Left kidney (tissue), 8 donors: ENCODE measurements around the gene CARD11. TPM values are rescaled to one million over a fixed set of nuclear protein-coding genes. Genes with fewer than 3 reads are reported as not detected.

Experiments
- DNase-seq: peaks from one replicate; pipeline ENCODE4 v3.0.0-alpha.2; 2013
- long read RNA-seq, 8 donors: transcript quantifications; one replicate each; lab custom pipeline, GENCODE V29; 2026
- polyA plus RNA-seq: library from polyadenylated mRNA; unstranded; fragments of 120-200 nt; gene quantifications from one replicate; pipeline ENCODE4 v1.2.1, GENCODE V29; 2013; ENCODE audit not compliant: insufficient read length

Gene CARD11
- 1.1 TPM for polyA plus RNA-seq
- long read RNA-seq, donor 1: 0 reads
- long read RNA-seq, donor 2: 0 reads
- long read RNA-seq, donor 3: 0 reads
- long read RNA-seq, donor 4: 0 reads
- long read RNA-seq, donor 5: 0 reads
- long read RNA-seq, donor 6: 0 reads
- long read RNA-seq, donor 7: 0 reads
- long read RNA-seq, donor 8: 0 reads

DNA sequence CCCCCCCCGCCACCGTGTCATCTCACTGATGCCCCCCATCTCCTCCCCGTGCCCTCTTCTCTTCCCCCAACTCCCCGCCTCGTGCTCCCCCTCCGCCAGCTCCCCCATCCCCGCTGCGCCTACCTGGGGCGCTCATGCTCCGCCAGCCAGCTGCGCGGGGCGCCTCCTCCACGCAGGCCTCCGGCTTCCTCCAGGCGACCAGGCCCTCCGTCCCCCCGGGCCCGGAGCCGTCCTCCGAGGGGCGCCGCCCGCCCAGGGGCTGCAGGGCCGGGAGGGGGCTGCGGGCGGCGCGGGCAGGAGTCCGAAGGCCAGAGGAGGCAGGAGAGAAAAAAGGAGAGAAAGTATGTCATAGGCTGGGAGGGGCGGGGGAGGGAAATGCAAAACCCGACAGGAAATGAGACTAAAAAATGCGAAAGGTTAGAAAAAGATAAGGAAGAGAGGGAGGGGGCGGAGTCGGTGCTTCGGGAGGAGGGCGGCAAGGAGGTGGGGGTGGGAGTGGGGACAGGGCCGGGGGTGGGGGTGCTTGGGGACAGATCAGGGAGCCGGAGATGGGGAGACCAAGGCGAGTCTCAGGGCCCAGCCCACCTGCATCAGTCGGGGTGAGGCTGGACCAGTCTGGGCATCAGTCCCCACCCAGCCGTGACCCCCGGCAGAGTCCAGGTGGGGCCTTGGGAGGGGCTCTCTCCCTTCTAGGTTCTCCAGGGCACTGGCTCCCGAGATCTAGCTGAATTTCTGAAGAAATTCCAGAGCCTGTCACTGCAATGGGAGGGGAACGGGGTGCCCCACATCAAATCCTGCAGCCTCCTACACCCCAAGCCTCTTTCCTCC is at the start of gene CARD11:
Gene CARD11, minus strand, starts transcription at position 324 of the 828 bp plus-strand sequence. CDS start 85,361 bp downstream, outside the sequence.
- DNase-seq: no peak

- no peak for DNase-seq
Observed at GRCh38 chr7:3092468-3092867, 48.8 kb upstream of the CARD11 start.

DNA sequence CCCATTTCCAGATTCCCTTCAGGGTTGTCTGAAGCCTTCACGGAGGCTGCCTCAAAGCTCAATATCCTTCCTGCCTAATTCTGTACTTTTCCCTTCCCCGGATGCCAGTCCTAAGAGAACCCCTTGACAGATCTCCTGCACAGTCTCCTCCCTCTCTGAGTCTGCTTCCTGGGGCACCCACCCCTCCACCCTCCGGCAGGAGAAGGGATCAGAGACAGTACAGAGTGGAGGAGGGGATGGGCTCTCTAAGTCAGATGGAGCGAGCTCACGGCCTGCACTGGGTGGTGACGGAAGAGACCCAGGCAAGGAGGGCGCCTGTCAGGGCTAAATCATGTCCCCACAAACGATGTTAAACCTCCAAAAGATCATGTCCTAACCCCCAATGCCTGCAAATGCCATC is 48.0 kb upstream of the CARD11 start:
- DNase-seq: no peak

GRCh38 chr7:3089493-3089892 is 45.8 kb upstream of the CARD11 start:
- DNase-seq: no peak

DNA sequence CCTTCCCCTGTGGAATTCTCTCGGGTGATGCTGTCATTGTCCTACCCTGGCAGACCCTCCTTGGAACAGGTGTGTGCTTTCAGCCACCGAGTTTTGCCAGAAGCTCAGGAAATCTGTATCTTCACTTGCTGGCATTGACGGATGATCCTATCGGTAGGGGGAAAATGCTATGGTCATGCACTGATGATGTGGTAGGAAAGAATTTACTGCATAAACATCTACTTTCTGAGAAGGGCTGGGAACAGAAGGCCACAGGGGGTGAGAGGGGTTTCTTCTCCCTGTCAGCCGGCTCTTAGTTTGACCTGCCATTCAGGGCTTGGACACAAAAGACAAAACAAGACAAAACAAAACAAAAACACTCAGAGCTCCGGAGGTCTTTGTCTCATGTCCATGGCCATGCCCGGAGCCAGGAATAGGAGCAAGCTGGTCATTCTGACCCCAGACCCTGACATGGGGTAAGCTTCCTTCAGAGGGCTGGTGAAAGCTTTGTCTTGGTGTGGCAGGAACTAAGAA is 43.6 kb upstream of the CARD11 start:
- DNase-seq: no peak

DNA sequence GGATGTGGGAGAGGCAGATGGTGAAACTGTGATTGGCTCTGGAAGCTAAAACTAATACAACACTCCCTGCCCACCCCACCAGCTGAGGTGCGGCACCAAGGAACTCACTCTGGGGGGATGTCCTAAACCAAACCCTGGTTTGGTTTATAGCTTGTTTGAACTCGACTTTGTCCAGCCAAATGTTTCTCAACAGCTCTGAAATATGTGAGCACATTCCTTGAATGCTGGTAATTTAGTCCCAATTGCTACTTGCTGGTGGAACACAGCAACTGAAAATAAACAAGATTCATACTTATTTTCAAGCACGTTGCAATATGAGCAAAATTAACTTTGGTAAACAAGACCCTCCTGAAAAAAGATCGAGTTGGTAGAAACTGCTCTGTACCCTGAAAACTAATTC is 39.7 kb upstream of the CARD11 start:
- no peak for DNase-seq

DNA sequence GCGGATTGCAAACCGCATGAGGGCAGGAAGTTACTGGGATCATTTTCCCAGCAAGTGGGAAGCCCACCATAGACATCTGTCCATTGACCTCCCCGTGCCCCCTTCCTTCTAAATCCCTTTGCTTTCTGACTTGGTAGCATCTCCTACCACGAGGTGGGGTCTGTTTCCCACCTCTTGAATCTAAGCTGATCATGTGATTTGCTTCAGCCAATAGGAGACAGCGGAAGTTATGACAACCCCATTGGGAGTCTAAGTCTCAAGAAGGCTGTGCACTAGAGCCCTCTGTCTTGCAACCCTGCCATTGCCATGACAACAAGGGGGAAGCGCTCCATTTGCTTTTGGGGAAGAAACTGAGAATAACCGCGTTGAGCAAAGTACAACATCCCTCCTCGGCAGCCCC is 39.2 kb upstream of the CARD11 start:
- DNase-seq: no peak

DNA sequence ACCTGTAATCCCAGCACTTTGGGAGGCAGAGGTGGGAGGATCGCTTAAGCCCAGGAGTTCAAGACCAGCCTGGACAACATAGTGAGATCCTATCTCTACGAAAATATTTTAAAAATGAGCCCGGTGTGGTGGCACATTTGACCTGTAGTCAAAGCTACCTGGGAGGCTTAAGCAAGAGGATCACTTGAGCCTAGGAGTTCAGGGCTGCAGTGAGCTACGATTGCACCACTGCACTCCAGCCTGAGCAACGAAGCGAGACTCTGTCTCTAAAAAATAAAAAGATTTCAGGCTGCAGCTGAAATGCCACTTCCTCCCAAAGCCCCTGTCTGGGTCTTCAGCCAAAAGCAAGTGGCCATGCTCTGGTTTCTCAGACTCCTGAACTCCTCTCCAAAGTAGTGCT is 38.7 kb upstream of the CARD11 start:
- DNase-seq: no peak

DNA sequence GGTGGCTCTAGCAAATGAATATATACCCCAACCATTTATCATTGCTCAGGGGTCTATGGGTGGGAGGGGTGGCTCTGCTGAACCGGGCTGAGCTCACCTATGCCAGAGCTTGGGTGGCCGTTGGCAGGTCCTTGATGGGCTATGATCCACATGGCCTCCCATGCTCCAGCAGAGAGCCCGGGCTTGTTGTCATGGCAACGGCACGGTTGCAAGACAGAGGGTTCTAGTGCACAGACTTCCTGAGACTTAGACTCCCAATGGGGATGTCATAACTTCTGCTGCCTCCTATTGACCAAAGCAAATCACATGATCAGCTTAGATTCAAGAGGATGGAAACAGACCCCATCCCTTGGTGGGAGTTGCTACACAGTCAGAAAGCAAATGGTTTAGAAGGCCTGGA is 36.4 kb upstream of the CARD11 start:
- no peak for DNase-seq

GRCh38 chr7:3078514-3078913 is 34.8 kb upstream of the CARD11 start:
- no peak for DNase-seq

DNA sequence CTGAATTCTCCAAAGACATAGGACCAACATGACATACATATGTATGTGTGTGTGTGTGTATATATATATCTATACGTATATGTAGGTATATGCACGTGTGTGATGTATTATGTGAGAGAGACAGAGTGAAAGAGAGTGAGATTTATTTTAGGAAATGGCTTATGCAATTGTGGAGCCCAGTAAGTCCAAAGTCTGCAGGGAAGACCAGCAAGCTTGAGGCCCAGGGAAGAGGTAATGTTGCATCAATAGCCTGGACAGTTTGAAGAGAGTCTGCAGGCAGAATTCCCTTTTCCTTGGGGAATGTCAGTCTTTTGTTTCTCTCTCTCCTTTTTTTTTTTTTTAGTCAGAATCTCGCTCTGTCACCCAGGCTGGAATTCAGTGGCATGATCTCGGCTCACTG is 33.0 kb upstream of the CARD11 start:
- DNase-seq: no peak

DNA sequence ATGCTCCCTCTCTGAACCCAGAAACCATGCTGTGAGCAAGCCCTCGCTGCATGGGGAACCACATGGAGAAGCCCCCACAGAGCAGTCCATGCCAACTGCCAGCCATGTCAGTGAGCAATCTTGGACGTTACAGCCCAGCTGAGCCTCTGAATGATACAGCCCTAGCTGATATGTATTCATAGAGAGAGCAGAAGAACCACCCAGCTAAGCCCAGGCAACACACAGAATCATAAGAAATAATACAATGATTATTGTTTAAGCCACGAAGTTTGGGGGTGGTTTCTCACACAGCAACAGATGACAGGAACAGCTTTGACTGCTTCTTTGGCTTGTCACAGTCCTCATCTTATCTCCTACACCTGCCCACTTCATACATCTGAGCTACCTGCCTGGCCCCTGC is 32.5 kb upstream of the CARD11 start:
- DNase-seq: no peak

GRCh38 chr7:3075441-3075840 is 31.8 kb upstream of the CARD11 start:
- no peak for DNase-seq

GRCh38 chr7:3074459-3074821 is 30.8 kb upstream of the CARD11 start:
- DNase-seq: no peak

GRCh38 chr7:3073763-3074458 is 30.2 kb upstream of the CARD11 start:
- DNase-seq: no peak

DNA sequence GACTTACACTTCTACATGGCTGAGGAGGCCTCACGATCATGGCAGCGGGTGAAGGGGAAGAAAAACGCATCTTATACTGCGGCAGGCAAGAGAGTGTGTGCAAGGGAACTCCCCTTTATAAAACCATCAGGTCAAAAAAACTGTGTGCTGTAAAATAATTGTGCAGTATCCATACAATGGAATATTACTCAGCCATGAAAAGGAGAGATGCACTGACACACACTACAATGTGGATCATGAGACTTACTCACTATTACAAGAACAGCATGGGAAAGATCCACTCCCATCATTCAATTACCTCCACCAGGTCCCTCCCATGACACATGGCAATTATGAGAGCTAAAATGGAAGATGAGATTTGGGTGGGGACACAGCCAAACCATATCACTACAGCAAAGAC is 27.2 kb upstream of the CARD11 start:
- no peak for DNase-seq

DNA sequence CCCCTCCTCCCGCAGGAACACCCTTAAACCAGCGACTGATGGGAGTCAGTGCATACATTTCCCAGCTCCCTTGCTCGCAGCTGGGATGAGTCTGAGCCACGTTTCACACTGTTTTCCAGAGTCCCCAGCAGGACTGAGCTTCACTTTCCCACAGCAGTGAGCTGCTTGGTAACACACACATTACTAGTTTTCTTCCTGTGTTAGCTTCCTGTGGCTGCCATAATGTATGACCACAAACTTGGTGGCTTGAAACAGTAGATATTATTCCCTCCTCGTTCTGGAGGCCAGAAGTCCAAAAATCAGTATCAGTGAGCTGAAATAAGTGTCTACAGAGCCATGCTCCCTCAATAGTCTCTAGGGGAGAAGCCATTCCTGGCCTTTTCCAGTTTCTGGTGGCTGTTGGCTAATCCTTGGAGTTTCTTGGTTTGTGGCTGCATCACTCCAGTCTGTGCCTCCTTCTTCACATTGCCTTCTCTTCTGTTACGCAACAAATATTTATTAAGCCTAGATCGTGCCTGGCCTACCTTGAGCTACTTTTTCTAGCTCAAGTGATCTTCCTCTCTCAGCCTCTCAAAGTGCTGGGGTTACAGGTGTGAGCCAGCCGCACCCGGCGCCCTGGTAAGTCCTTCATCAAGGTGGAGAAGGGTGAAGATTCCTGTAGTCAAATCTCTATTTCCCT is 26.2 kb upstream of the CARD11 start:
- no peak for DNase-seq

DNA sequence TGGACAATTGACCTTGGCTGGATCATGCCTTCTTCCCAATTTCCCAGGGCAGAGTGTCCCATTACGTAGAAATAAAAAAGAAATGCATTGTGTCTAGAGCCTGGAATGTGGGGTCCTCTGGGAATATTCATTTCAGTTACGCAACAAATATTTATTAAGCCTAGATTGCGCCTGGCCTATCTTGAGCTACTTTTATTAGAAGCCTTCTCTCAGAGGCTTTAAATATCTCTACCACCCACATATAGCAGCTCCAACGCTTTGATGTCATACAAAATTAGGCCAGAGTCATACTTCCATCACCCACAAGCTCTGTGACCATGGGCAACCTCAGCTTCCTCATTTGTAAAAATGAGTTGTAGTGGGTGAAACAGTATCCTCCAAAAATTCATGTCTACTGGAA is 24.9 kb upstream of the CARD11 start:
- DNase-seq: no peak

DNA sequence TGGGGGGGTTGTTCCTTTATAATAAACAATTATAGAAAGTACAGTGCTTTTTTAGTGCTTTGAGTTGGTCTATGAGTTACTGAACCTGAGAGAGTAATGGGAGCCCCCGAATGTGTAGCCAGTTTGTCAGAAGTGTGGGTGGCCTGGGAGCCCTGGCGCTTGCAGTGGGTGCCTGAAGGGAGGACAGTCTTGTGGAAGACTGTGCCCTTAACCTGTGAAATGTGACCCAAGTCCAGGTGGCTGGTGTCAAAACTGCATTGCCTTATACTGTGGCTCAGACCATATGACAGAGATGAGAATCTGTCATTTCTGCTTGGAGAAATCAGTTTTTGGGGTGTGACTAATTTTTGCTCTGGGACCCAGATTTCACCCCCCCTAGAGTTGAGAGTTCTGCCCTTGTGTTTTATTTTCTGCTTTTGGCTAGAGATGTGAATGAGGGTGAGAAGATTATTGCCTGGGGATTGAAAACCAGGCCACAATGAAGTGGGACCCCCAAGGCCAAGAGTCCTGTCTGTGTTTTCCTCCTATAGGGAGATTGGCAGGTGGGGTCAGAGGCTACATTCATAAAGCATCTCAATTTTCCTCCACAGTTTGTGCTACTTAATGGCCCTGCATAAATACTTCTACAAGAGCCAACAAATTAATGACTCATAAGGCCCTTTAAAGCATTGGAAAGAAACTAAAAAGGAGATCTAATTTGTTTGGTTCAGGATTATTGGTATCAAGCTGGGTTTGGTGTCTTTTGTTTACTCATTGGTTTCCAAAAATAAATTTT is 24.1 kb upstream of the CARD11 start:
- no peak for DNase-seq

DNA sequence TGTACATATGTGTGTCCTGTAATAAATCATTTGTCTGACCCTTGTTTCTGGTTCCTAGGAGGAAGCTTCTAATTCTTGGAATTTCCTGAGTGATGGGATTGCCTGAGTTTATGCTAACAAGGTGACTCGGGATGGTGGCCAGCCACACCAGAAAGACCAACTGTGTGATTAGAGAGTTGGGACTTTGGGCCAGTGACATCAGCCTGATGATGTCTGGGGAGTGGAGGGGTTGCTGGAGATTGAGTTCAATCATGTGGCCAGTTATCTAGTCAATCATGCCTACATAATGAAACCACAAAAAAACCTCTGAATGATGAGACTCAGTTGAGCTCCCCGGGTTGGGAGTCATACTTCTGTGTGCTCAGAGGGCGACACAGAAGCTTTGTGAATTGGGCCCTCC is 23.5 kb upstream of the CARD11 start:
- DNase-seq: no peak

GRCh38 chr7:3066506-3066905 is 22.8 kb upstream of the CARD11 start:
- no peak for DNase-seq

- no peak for DNase-seq
Observed at GRCh38 chr7:3065724-3066143, 22.1 kb upstream of the CARD11 start.
